HepG2 (cell line): Measurements from ENCODE around the gene SLC34A3. TPM values are rescaled to one million over a fixed set of nuclear protein-coding genes. Genes with fewer than 3 reads are reported as not detected.

Experiments
- ATF4 ChIP-seq, 2 experiments: fragments of 450-650 bp in 1 of 2; sonication (generic) in 1 of 2; formaldehyde crosslinking; IDR thresholded peaks; 2 replicates each; pipeline versions ENCODE4 v1.5.0 to v1.8.0; 2020 to 2022; ENCODE audit warnings: mild to moderate bottlenecking in 1 of 2, missing genetic modification reagents in 1 of 2
- CENPT ChIP-seq: sonication (generic); formaldehyde crosslinking; IDR thresholded peaks from 2 replicates; pipeline ENCODE4 v1.8.0; 2022; ENCODE audit warnings: low read depth, mild to moderate bottlenecking, moderate library complexity, missing genetic modification reagents
- ELK4 ChIP-seq: sonication (generic); formaldehyde crosslinking; IDR thresholded peaks from 2 replicates; pipeline ENCODE4 v1.9.0; 2021; ENCODE audit warnings: missing genetic modification reagents, borderline replicate concordance
- EP300 ChIP-seq, 3 experiments: sonication (generic) in 1 of 3; formaldehyde crosslinking in 1 of 3; IDR thresholded peaks; 2 replicates each; pipeline versions ENCODE4 v1.5.1 to v1.6.1; 2011 to 2020; ENCODE audit warnings: low read depth in 2 of 3, low read length in 2 of 3, borderline replicate concordance in 1 of 3, improper control_type of control experiment in 1 of 3, mild to moderate bottlenecking in 1 of 3, missing genetic modification reagents in 1 of 3, moderate library complexity in 1 of 3
- FOSL1 ChIP-seq: sonication (generic); formaldehyde crosslinking; IDR thresholded peaks from 2 replicates; pipeline ENCODE4 v1.9.0; 2021; ENCODE audit warnings: missing genetic modification reagents, borderline replicate concordance
- FOXM1 ChIP-seq: sonication (generic); formaldehyde crosslinking; IDR thresholded peaks from 2 replicates; pipeline ENCODE4 v1.5.0; 2020; ENCODE audit warnings: missing genetic modification reagents
- FOXO1 ChIP-seq: sonication (generic); formaldehyde crosslinking; IDR thresholded peaks from 2 replicates; pipeline ENCODE4 v1.4.0; 2020; ENCODE audit warnings: missing genetic modification reagents
- HNF4G ChIP-seq, 2 experiments: sonication (generic) in 1 of 2; formaldehyde crosslinking in 1 of 2; IDR thresholded peaks; 2 replicates each; pipeline versions ENCODE4 v1.4.0 to v1.6.1; 2011 to 2020; ENCODE audit warnings: borderline replicate concordance in 2 of 2, low read depth in 2 of 2, mild to moderate bottlenecking in 2 of 2, low read length in 1 of 2, missing genetic modification reagents in 1 of 2, moderate library complexity in 1 of 2
- HNRNPH1 ChIP-seq: fragments of 200-400 bp; formaldehyde crosslinking; optimal IDR thresholded peaks from 2 replicates; pipeline ENCODE3; 2017; ENCODE audit warnings: mild to moderate bottlenecking, low read depth, low read length
- HNRNPLL ChIP-seq: fragments of 200-400 bp; formaldehyde crosslinking; IDR thresholded peaks from 2 replicates; pipeline ENCODE4 v1.6.1; 2017; ENCODE audit warnings: mild to moderate bottlenecking, low read depth, low read length; ENCODE audit not compliant: poor library complexity, severe bottlenecking
- HOXA3 ChIP-seq: sonication (generic); formaldehyde crosslinking; IDR thresholded peaks from 2 replicates; pipeline ENCODE4 v1.5.0; 2020; ENCODE audit warnings: missing genetic modification reagents
- ISX ChIP-seq: sonication (generic); formaldehyde crosslinking; conservative IDR thresholded peaks from 2 replicates; pipeline ENCODE4 v1.5.0; 2020; ENCODE audit warnings: missing genetic modification reagents
- NFE2 ChIP-seq: sonication (generic); formaldehyde crosslinking; IDR thresholded peaks from 2 replicates; pipeline ENCODE4 v1.4.0; 2020; ENCODE audit warnings: missing genetic modification reagents
- NFYB ChIP-seq: sonication (generic); formaldehyde crosslinking; IDR thresholded peaks from 2 replicates; pipeline ENCODE4 v1.4.0; 2020; ENCODE audit warnings: missing genetic modification reagents
- RNF2 ChIP-seq: fragments of 450-650 bp; conservative IDR thresholded peaks from 2 replicates; pipeline ENCODE4 v1.6.1; 2016; ENCODE audit warnings: low read depth
- SNAI1 ChIP-seq: sonication (generic); formaldehyde crosslinking; IDR thresholded peaks from 2 replicates; pipeline ENCODE4 v1.5.0; 2020; ENCODE audit warnings: mild to moderate bottlenecking, missing genetic modification reagents, borderline replicate concordance
- SRY ChIP-seq: sonication (generic); formaldehyde crosslinking; IDR thresholded peaks from 2 replicates; pipeline ENCODE4 v1.8.0; 2022; ENCODE audit warnings: mild to moderate bottlenecking, missing genetic modification reagents
- SSRP1 ChIP-seq: IDR thresholded peaks from 2 replicates; pipeline ENCODE4 v1.6.1; 2016; ENCODE audit warnings: control low read depth
- STAT5B ChIP-seq: sonication (generic); formaldehyde crosslinking; IDR thresholded peaks from 2 replicates; pipeline ENCODE4 v1.4.0; 2020; ENCODE audit warnings: missing genetic modification reagents
- THYN1 ChIP-seq: sonication (generic); formaldehyde crosslinking; IDR thresholded peaks from 2 replicates; pipeline ENCODE4 v1.8.1; 2023; ENCODE audit warnings: low read depth, mild to moderate bottlenecking, moderate library complexity, missing genetic modification reagents, borderline replicate concordance
- XRCC5 ChIP-seq: fragments of 200-400 bp; formaldehyde crosslinking; optimal IDR thresholded peaks from 2 replicates; pipeline ENCODE3; 2017; ENCODE audit warnings: mild to moderate bottlenecking, low read length
- YEATS2 ChIP-seq: sonication (generic); formaldehyde crosslinking; IDR thresholded peaks from 2 replicates; pipeline ENCODE4 v1.4.0; 2020; ENCODE audit warnings: missing genetic modification reagents, borderline replicate concordance
- ZFX ChIP-seq: sonication (generic); formaldehyde crosslinking; IDR thresholded peaks from 2 replicates; pipeline ENCODE4 v1.4.0; 2020; ENCODE audit warnings: mild to moderate bottlenecking, low read depth, missing genetic modification reagents, moderate library complexity
- polyA plus RNA-seq, 8 experiments: library from polyadenylated mRNA; depleted of rRNA in 3 of 8; stranded (reverse) in 7 of 8; unstranded in 1 of 8; fragments of >200 nt; fragmentation: Illumina TruSeq in 4 of 8; extraction: Trizol in 4 of 8; gene quantifications; 2 replicates each; pipeline versions ENCODE4 v1.2.1 to v1.2.3, GENCODE V29; 2011 to 2016; ENCODE audit warnings: low read depth in 4 of 8, missing spikeins in 1 of 8, mixed read lengths in 1 of 8; ENCODE audit not compliant: insufficient read depth in 1 of 8
- total RNA-seq, 5 experiments: library from RNA; depleted of rRNA; stranded (reverse); fragments of >200 nt; fragmentation: Illumina TruSeq; extraction: Trizol; gene quantifications; 2 replicates each; pipeline ENCODE4 v1.2.3, GENCODE V29; 2016; ENCODE audit warnings: low read depth in 1 of 5
- TF ChIP-seq, protein P1 (sequence below): IDR thresholded peaks from 2 replicates; pipeline ENCODE4 v1.6.1; 2012; ENCODE audit warnings: low read length, improper control_type of control experiment

The SLC34A3 gene
- total and polyA plus RNA-seq, 2 of the 13 experiments (the other 11 are each of a cell fraction or from before 2014, with no cell fraction given): 0.07 to 1.0 TPM

DNA sequence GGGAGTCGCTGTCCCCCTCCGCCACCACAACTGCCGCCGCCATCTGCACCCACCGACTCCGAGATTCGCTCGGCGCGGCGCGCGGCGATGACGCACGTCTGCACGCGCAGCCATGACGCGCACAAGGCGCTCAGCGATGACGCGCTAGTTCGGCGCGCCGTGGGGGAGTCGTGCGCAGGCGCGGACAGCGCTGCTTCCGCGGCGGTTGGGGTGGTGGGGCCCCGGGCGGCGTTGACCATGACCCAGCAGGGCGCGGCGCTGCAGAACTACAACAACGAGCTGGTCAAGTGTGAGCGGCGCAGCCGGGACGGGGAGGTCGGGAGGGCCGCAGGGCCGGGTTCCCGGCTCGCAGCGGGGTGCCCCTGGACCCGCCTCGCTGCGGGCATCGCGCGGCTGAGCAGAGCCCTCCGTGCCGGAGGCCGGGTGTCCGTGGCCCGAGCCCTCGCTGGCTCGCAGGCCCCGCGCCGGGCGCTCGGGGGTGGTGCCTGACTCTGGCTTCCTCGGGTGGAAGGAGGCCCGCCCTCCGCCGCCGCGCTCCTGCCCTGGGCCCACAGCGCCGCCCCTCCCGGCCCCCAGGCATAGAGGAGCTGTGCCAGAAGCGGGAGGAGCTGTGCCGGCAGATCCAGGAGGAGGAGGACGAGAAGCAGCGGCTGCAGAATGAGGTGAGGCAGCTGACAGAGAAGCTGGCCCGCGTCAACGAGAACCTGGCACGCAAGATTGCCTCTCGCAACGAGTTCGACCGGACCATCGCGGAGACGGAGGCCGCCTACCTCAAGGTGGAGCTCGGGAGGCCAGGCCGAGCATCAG lies 42.0 kb upstream of the SLC34A3 start, which contains the start of the genes ANAPC2 and SSNA1 (continued):
- no peak for TF ChIP-seq ELK4 (CRISPR knock-in tag)
- peak; percentile 13 for TF ChIP-seq XRCC5
- TF ChIP-seq NFE2 (CRISPR knock-in tag): no peak
- 0 out of 2 replicates have a peak, but pooled peaks have one; percentile 47 for TF ChIP-seq RNF2
- TF ChIP-seq ISX (CRISPR knock-in tag): no peak
- 0 out of 4 replicates have a peak, but pooled peaks of 1 of the 2 experiments have one; percentile 5 for TF ChIP-seq ATF4 (CRISPR knock-in tag; IDR thresholded peaks at IDR 0.05)
- TF ChIP-seq SNAI1 (CRISPR knock-in tag): no peak
- TF ChIP-seq CENPT (CRISPR knock-in tag): 0 out of 2 replicates have a peak, but pooled peaks have one; percentile 83
- peak; percentile 100 for TF ChIP-seq HOXA3 (CRISPR knock-in tag)
- TF ChIP-seq FOXO1 (CRISPR knock-in tag): peak; percentile 84
- no peak for TF ChIP-seq THYN1 (CRISPR knock-in tag)
- TF ChIP-seq NFYB (CRISPR knock-in tag): peak; percentile 55
- 0 out of 2 replicates have a peak, but pooled peaks have one; percentile 64 for TF ChIP-seq STAT5B
- TF ChIP-seq YEATS2 (CRISPR knock-in tag): peak; percentile 98
- peak; percentile 56; the same call in 1 of the 2 replicates for TF ChIP-seq HNF4G (IDR thresholded peaks at IDR 0.05; ENCODE audit: borderline replicate concordance, low read depth, low read length)
- no peak for TF ChIP-seq HNF4G (CRISPR knock-in tag; IDR thresholded peaks at IDR 0.05; ENCODE audit: borderline replicate concordance, low read depth)
- TF ChIP-seq SRY: no peak; the same call in 1 of the 2 replicates
- TF ChIP-seq, protein P1, sequence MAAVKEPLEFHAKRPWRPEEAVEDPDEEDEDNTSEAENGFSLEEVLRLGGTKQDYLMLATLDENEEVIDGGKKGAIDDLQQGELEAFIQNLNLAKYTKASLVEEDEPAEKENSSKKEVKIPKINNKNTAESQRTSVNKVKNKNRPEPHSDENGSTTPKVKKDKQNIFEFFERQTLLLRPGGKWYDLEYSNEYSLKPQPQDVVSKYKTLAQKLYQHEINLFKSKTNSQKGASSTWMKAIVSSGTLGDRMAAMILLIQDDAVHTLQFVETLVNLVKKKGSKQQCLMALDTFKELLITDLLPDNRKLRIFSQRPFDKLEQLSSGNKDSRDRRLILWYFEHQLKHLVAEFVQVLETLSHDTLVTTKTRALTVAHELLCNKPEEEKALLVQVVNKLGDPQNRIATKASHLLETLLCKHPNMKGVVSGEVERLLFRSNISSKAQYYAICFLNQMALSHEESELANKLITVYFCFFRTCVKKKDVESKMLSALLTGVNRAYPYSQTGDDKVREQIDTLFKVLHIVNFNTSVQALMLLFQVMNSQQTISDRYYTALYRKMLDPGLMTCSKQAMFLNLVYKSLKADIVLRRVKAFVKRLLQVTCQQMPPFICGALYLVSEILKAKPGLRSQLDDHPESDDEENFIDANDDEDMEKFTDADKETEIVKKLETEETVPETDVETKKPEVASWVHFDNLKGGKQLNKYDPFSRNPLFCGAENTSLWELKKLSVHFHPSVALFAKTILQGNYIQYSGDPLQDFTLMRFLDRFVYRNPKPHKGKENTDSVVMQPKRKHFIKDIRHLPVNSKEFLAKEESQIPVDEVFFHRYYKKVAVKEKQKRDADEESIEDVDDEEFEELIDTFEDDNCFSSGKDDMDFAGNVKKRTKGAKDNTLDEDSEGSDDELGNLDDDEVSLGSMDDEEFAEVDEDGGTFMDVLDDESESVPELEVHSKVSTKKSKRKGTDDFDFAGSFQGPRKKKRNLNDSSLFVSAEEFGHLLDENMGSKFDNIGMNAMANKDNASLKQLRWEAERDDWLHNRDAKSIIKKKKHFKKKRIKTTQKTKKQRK: no peak
- peak; percentile 93 for TF ChIP-seq ZFX
- peak in 1 of 2 experiments; percentile 18; a peak in 1 of 4 replicates for TF ChIP-seq EP300 (IDR thresholded peaks at IDR 0.05; ENCODE audit: low read depth in 2 of 2, low read length in 2 of 2)
- TF ChIP-seq EP300 (CRISPR knock-in tag; IDR thresholded peaks at IDR 0.05; ENCODE audit: borderline replicate concordance): peak; percentile 71; the same call in 1 of the 2 replicates
- no peak for TF ChIP-seq HNRNPH1
- peak; percentile 77 for TF ChIP-seq HNRNPLL
- TF ChIP-seq FOSL1 (CRISPR knock-in tag): no peak
- no peak for TF ChIP-seq SSRP1
- TF ChIP-seq FOXM1: no peak
